ENCODE results near the gene NALCN.

Gene NALCN

GRCh38 chr13:101017123-101017872, 399.0 kb downstream of the NALCN start:
- in situ Hi-C loops (cut with HindIII; ENCODE audit: low pct_ligation_motif_present, low sequenced_read_pairs): no loop called here
- no peak overlapping the region for H3K4me3 ChIP-seq (ENCODE audit: low read depth, low read length)
- no peak for DNase-seq
- H3K27ac ChIP-seq: no peak overlapping the region
- no peaks in the 10 kb centered on the region for H3K27me3 ChIP-seq (replicated peaks)
- H3K36me3 ChIP-seq (replicated peaks): no peaks in the 10 kb centered on the region
- no peak for TF ChIP-seq CTCF (IDR thresholded peaks at IDR 0.05; ENCODE audit: low read depth, low read length, missing control alignments)

GRCh38 chr13:101016475-101016874, 399.8 kb downstream of the NALCN start:
- Histone ChIP-seq H3K36me3 (replicated peaks) (no peaks in the 10 kb centered on the region), H3K4me3 (ENCODE audit: low read depth, low read length) (no peak overlapping the region), H3K27ac (no peak overlapping the region), H3K27me3 (replicated peaks) (no peaks in the 10 kb centered on the region)
- no peak for TF ChIP-seq CTCF (IDR thresholded peaks at IDR 0.05; ENCODE audit: low read depth, low read length, missing control alignments)
- no peak for DNase-seq
- in situ Hi-C loops (cut with HindIII; ENCODE audit: low pct_ligation_motif_present, low sequenced_read_pairs): no loop called here

GRCh38 chr13:101013245-101013644, 403.1 kb downstream of the NALCN start:
- DNase-seq: no peak
- in situ Hi-C loops (cut with HindIII; ENCODE audit: low pct_ligation_motif_present, low sequenced_read_pairs): no loop called here
- H3K36me3 ChIP-seq (replicated peaks): no peaks in the 10 kb centered on the region
- no peak overlapping the region for H3K4me3 ChIP-seq (ENCODE audit: low read depth, low read length)
- H3K27ac ChIP-seq: no peak overlapping the region
- H3K27me3 ChIP-seq (replicated peaks): no peaks in the 10 kb centered on the region
- no peak for TF ChIP-seq CTCF (IDR thresholded peaks at IDR 0.05; ENCODE audit: low read depth, low read length, missing control alignments)

- no peak for DNase-seq
- H3K4me3 ChIP-seq (ENCODE audit: low read depth, low read length): no peak overlapping the region
- no peak for TF ChIP-seq CTCF (IDR thresholded peaks at IDR 0.05; ENCODE audit: low read depth, low read length, missing control alignments)
- no peaks in the 10 kb centered on the region for H3K27me3 ChIP-seq (replicated peaks)
- no peak overlapping the region for H3K27ac ChIP-seq
- in situ Hi-C loops (cut with HindIII; ENCODE audit: low pct_ligation_motif_present, low sequenced_read_pairs): no loop called here
- H3K36me3 ChIP-seq (replicated peaks): no peaks in the 10 kb centered on the region
These were observed 406.2 kb downstream of the NALCN start for GRCh38 chr13:101010100-101010499.

- H3K27ac ChIP-seq: no peak overlapping the region
- DNase-seq: no peak
- H3K4me3 ChIP-seq (ENCODE audit: low read depth, low read length): no peak overlapping the region
- H3K36me3 ChIP-seq (replicated peaks): no peaks in the 10 kb centered on the region
- TF ChIP-seq CTCF (IDR thresholded peaks at IDR 0.05; ENCODE audit: low read depth, low read length, missing control alignments): no peak
- H3K27me3 ChIP-seq (replicated peaks): no peaks in the 10 kb centered on the region
- in situ Hi-C loops (cut with HindIII; ENCODE audit: low pct_ligation_motif_present, low sequenced_read_pairs): no loop called here
These were observed 409.1 kb downstream of the NALCN start for GRCh38 chr13:101007245-101007644.

Data from brain microvascular endothelial cell (primary cell).